Adrenal gland (tissue), 12 donors: ENCODE data around the gene GIMAP5. TPM values are rescaled to one million over a fixed set of nuclear protein-coding genes. Genes with fewer than 3 reads are reported as not detected.
A peak's percentile ranks its signal among the peaks of the same experiment; 100 is the strongest.
"Not testable (repeated sequence)": the region's sequence is repeated elsewhere in the genome, so short reads cannot be mapped to it uniquely, and the experiment has no call there.

Experiments used
- DNase-seq, 7 donors: peaks; one replicate each; pipeline ENCODE4 v3.0.0-alpha.2; 2019 to 2020
- H3K27ac ChIP-seq, 5 donors: fragments of 200-600 bp; sonication (generic) in 4 of 5; 1 replicate in 3 of 5; 2 replicates in 2 of 5; pipeline versions ENCODE4 v1.5.1 to v1.8.0; 2016 to 2020; ENCODE audit warnings: mild to moderate bottlenecking in 1 of 5
- H3K27me3 ChIP-seq: fragments of 200-600 bp; 2 replicates; pipeline ENCODE4 v1.8.0; 2021
- H3K36me3 ChIP-seq, 2 donors: fragments of 200-600 bp; replicated peaks in 1 of 2; 1 replicate in 1 of 2; 2 replicates in 1 of 2; pipeline versions ENCODE4 v1.5.1 to v1.8.0; 2018 to 2022
- H3K4me1 ChIP-seq, 2 donors: fragments of 200-600 bp; replicated peaks in 1 of 2; 1 replicate in 1 of 2; 2 replicates in 1 of 2; pipeline versions ENCODE4 v1.5.1 to v1.8.0; 2018 to 2021
- H3K4me3 ChIP-seq, 4 donors: fragments of 200-600 bp; sonication (generic) in 3 of 4; one replicate each; pipeline ENCODE4 v1.5.1; 2016 to 2018
- H3K9me3 ChIP-seq, 3 donors: fragments of 200-600 bp; sonication (generic) in 1 of 3; replicated peaks in 1 of 3; 1 replicate in 2 of 3; 2 replicates in 1 of 3; pipeline versions ENCODE4 v1.5.1 to v1.8.0; 2016 to 2021
- POLR2A ChIP-seq, 2 donors: fragments of 450-650 bp; IDR thresholded peaks; one replicate each; pipeline ENCODE4 v1.6.1; 2017; ENCODE audit warnings: antibody characterized with exemption in 2 of 2, mild to moderate bottlenecking in 2 of 2, moderate library complexity in 1 of 2
- WGBS, 4 donors: extraction: QIAGEN DNeasy Blood & Tissue Kit in 2 of 4; methylation state at CpG; one replicate each; pipeline versions ENCODE4 v1.1.5 to v1.1.7; 2013 to 2017; 5-methylcytosine and 5-hydroxymethylcytosine counted together
- intact Hi-C, 2 donors: fragments of 100-400 bp; cut with DNase I; formaldehyde crosslinking; loops; one replicate each; pipeline versions ENCODE4 v1.14.1 to v1.15.0; 2022 to 2023
- polyA plus RNA-seq, 3 donors: library from polyadenylated mRNA; stranded (reverse); fragments of 200-250 nt in 2 of 3; fragments of 350-450 nt in 1 of 3; fragmentation: Illumina TruSeq in 1 of 3; extraction: RNeasy Lipid Tissue Mini Kit (QIAGEN cat#74804) in 1 of 3; gene quantifications; one replicate each; pipeline ENCODE4 v1.2.3, GENCODE V29; 2013 to 2014
- total RNA-seq, 9 donors: library from RNA; depleted of rRNA in 4 of 9; stranded (reverse); fragments of >200 nt in 4 of 9; fragments of 120-200 nt in 1 of 9; fragmentation: NEBNext Ultra II Directional in 1 of 9; extraction: Animal tissue kit (Norgen Biotek cat#: 25700) in 1 of 9; gene quantifications; one replicate each; pipeline versions ENCODE4 v1.1.0 to v1.2.4, GENCODE V29; 2013 to 2023
- TF ChIP-seq, protein P1 (sequence below), 6 experiments: fragments of 450-650 bp in 4 of 6; fragments of 200-600 bp in 2 of 6; sonication (generic) in 1 of 6; IDR thresholded peaks; 1 replicate in 5 of 6; 2 replicates in 1 of 6; pipeline versions ENCODE4 v1.5.1 to v1.8.0; 2016 to 2021; ENCODE audit warnings: antibody characterized with exemption in 6 of 6, mild to moderate bottlenecking in 2 of 6, moderate library complexity in 1 of 6
- donor health status: healthy with polysubstance abuse.
- donor health status: Bipolar disorder and iron deficiency.
- donor health status: DM: yes; HTN: yes; CAD: no.
- donor health status: DM: no; HTN: no; CAD: no.
- donor health status: DM: no; HTN: no; CAD: no.
- donor health status: DM: yes; HTN: yes; CAD: no.

The GIMAP5 gene
- total and polyA plus RNA-seq, 12 donors = 7.9 to 65.0 (median 19.2) TPM

DNA sequence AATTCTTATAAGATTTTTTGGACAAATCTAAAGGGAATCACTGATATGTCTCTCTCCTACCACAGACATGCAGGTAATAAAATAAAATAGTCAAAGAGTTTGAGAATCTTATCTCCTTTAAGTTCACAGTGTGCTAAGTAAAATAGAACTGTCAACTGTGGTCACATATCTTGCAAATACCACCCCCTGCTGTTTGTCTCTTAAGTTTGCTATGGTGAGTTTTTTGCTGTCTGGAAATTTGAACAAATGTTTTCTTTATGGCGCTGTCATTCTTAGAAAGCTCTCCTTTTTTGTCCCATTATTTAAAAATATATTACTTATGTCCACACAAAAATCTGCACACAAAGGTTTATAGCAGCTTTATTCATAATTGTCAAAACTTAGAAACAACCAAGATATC is 19.6 kb downstream of the GIMAP5 start:
- Histone ChIP-seq H3K27me3 (peaks cover 2% of the 10 kb centered on the region), H3K27ac (no peak overlapping the region), H3K9me3 (no peaks in the 10 kb centered on the region), H3K4me1 (peaks cover 0 to 3% of the 10 kb centered on the region in 2 donors), H3K4me3 (no peak overlapping the region), H3K36me3 (no peaks in the 10 kb centered on the region)
- intact Hi-C loops = loop anchor here in 1 of 2 donors (10.0 kb wide), 1 partner anchor 312 kb away; no protein-coding TSS in a partner anchor
- no peak for DNase-seq
- TF ChIP-seq POLR2A (IDR thresholded peaks at IDR 0.05) = no peak
- TF ChIP-seq, protein P1, sequence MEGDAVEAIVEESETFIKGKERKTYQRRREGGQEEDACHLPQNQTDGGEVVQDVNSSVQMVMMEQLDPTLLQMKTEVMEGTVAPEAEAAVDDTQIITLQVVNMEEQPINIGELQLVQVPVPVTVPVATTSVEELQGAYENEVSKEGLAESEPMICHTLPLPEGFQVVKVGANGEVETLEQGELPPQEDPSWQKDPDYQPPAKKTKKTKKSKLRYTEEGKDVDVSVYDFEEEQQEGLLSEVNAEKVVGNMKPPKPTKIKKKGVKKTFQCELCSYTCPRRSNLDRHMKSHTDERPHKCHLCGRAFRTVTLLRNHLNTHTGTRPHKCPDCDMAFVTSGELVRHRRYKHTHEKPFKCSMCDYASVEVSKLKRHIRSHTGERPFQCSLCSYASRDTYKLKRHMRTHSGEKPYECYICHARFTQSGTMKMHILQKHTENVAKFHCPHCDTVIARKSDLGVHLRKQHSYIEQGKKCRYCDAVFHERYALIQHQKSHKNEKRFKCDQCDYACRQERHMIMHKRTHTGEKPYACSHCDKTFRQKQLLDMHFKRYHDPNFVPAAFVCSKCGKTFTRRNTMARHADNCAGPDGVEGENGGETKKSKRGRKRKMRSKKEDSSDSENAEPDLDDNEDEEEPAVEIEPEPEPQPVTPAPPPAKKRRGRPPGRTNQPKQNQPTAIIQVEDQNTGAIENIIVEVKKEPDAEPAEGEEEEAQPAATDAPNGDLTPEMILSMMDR (IDR thresholded peaks at IDR 0.05) = peak in 4 of 6 experiments; percentile 39 to 49 (median 42)
- WGBS, 4 donors = 34 to 52% (median 47%) methylated on average over 1 of the region's 1 CpG

DNA sequence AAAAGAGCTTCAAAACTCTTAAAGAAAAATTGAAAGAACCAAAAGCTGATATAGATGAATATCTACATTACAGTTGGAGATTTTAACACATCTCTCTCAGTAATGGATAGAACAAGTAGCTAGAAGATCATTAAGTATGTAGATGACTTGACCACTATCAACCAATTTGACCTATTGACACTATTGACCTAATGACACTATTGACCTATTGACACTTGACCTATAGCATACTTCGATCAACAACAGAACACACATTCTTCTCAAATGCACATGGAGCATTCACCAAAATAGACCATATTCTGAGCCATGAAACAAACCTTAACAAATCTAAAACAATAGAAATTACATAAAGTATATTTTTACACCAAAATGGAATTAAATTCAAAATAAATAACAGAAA is 22.3 kb downstream of the GIMAP5 start:
- no peak overlapping the region for H3K4me3 ChIP-seq
- no peaks in the 10 kb centered on the region for H3K36me3 ChIP-seq
- intact Hi-C loops = loop anchor here in 1 of 2 donors (10.0 kb wide), 1 partner anchor 315 kb away; no protein-coding TSS in a partner anchor
- H3K4me1 ChIP-seq = peaks cover 0 to under 1% of the 10 kb centered on the region in 2 donors
- DNase-seq = no peak
- TF ChIP-seq, protein P1 (IDR thresholded peaks at IDR 0.05) = no peak
- no peak for TF ChIP-seq POLR2A (IDR thresholded peaks at IDR 0.05)
- peaks cover 2% of the 10 kb centered on the region for H3K27me3 ChIP-seq
- no peak overlapping the region for H3K27ac ChIP-seq
- WGBS, 4 donors = 50 to 70% (median 54%) methylated on average over 1 of the region's 1 CpG
- H3K9me3 ChIP-seq = no peaks in the 10 kb centered on the region

DNA sequence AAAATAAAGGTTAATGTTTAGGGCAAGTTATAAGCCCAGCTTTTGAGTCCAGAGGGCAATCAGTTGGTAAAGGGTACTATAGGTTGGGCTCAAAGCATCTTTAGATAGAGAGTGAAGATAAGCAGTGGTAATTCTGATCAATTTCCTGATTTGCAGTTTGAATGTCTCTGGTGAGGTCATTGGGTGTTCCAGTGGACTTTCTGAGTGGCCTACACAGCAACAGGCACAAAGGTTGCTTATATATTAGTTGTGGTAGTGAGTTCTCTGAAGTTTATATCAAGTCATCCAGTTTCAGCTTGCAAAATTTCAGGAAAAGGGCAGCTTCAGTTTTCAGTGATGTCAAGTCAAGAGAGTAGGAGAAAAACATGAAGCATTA is 29.1 kb downstream of the GIMAP5 start:
- TF ChIP-seq, protein P1 (IDR thresholded peaks at IDR 0.05) = no peak
- TF ChIP-seq POLR2A (IDR thresholded peaks at IDR 0.05) = no peak
- Histone ChIP-seq H3K36me3 (no peaks in the 10 kb centered on the region), H3K27ac (no peak overlapping the region), H3K9me3 (no peaks in the 10 kb centered on the region), H3K4me1 (no peaks in the 10 kb centered on the region), H3K27me3 (no peaks in the 10 kb centered on the region), H3K4me3 (no peak overlapping the region)
- DNase-seq = no peak
- intact Hi-C loops = no loop called here

DNA sequence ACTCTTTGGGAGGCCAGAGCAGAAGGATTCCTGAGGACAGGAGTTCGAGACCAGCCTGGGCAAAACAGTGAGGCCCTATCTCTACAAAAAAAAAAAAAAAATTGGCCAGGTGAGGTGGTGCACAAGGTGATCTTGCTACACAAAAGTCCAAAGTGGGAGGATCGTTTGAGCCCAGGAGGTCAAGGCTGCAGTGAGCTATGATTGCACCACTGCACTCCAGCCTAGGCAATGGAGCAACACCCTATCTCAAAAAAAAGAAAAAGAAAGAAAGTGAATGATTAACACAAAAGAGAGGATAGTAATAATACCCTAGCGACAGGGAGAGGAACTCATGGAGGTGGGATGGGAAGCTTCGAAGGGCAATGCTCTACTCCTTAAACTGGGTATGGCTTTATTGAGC is 32.5 kb downstream of the GIMAP5 start:
- Histone ChIP-seq H3K9me3 (no peaks in the 10 kb centered on the region), H3K4me3 (no peak overlapping the region), H3K4me1 (no peaks in the 10 kb centered on the region), H3K27ac (no peak overlapping the region), H3K36me3 (no peaks in the 10 kb centered on the region), H3K27me3 (no peaks in the 10 kb centered on the region)
- intact Hi-C loops = no loop called here
- DNase-seq = no peak
- WGBS, 4 donors = 75 to 82% (median 78%) methylated on average over 4 of the region's 4 CpGs
- no peak for TF ChIP-seq POLR2A (IDR thresholded peaks at IDR 0.05)

DNA sequence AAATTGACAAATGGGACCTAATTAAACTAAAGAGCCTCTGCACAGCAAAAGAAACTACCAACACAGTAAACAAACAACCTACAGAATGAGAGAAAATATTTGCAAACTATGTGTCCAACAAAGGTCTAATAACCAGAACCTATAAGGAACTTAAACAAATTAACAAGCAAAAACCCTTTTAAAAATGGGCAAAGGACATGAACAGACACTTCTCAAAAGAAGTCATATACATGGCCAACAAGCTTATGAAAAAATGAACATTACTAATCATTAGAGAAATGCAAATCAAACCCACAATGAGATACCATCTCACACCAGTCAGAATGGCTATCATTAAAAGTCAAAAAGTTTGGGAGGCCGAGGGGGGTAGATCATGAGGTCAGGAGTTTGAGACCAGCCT is 36.9 kb downstream of the GIMAP5 start:
- H3K27ac ChIP-seq, H3K4me3 ChIP-seq, H3K27me3 ChIP-seq, H3K36me3 ChIP-seq, DNase-seq, intact Hi-C loops, H3K9me3 ChIP-seq, H3K4me1 ChIP-seq: not testable (repeated sequence)
- WGBS, 4 donors = 63 to 87% (median 82%) methylated on average over 1 of the region's 1 CpG
